Chondrocyte (in vitro differentiated cells): Measurements from ENCODE around the gene MYO9B. TPM values are rescaled to one million over a fixed set of nuclear protein-coding genes. Genes with fewer than 3 reads are reported as not detected.

ENCODE experiments used
- DNase-seq: peaks from one replicate; pipeline ENCODE4 v3.0.0; 2021; ENCODE audit warnings: mixed read lengths, low spot score
- H3K27ac Mint-ChIP-seq: one replicate; pipeline ENCODE4 v1.8.0; 2021; ENCODE audit warnings: mild to moderate bottlenecking, moderate library complexity, mixed read lengths; ENCODE audit not compliant: unreplicated experiment
- H3K27me3 Mint-ChIP-seq: 2 replicates; pipeline ENCODE4 v1.8.0; 2021; ENCODE audit warnings: low read depth, mixed read lengths
- H3K36me3 Mint-ChIP-seq: 2 replicates; pipeline ENCODE4 v1.8.0; 2021; ENCODE audit warnings: low read depth, mixed read lengths
- H3K4me1 Mint-ChIP-seq: 2 replicates; pipeline ENCODE4 v1.8.0; 2021; ENCODE audit warnings: low read depth, mild to moderate bottlenecking, mixed read lengths
- H3K4me3 Mint-ChIP-seq: one replicate; pipeline ENCODE4 v1.8.0; 2021; ENCODE audit warnings: mild to moderate bottlenecking, moderate library complexity, mixed read lengths; ENCODE audit not compliant: unreplicated experiment
- H3K9me3 Mint-ChIP-seq: 2 replicates; pipeline ENCODE4 v1.8.0; 2021; ENCODE audit warnings: low read depth, mixed read lengths
- CTCF ChIP-seq: fragments of 200-600 bp; sonication (generic); IDR thresholded peaks from 2 replicates; pipeline ENCODE4 v1.5.0; 2021; ENCODE audit warnings: antibody characterized with exemption, mild to moderate bottlenecking, moderate library complexity
- total RNA-seq: library from RNA; stranded (reverse); gene quantifications from 3 replicates; pipeline ENCODE4 v1.2.1, GENCODE V29; 2021

The MYO9B gene
- total RNA-seq, 1 donor from 2014 or later, result 94.6 TPM

- peaks cover 57% of the 10 kb centered on the region for H3K4me1 Mint-ChIP-seq
- no peak for DNase-seq
- no peaks in the 10 kb centered on the region for H3K36me3 Mint-ChIP-seq
- peak overlapping the region; percentile 71 for H3K4me3 Mint-ChIP-seq
- no peaks in the 10 kb centered on the region for H3K9me3 Mint-ChIP-seq
- H3K27ac Mint-ChIP-seq, result peak overlapping the region; percentile 97
- H3K27me3 Mint-ChIP-seq, result no peaks in the 10 kb centered on the region
- TF ChIP-seq CTCF, result peak; percentile 81
Measured at GRCh38 chr19:17079710-17080439, 4.3 kb downstream of the MYO9B start.

GRCh38 chr19:17080440-17080801 is 4.8 kb downstream of the MYO9B start:
- Mint-ChIP-seq H3K36me3 (no peaks in the 10 kb centered on the region), H3K27me3 (no peaks in the 10 kb centered on the region), H3K4me3 (peak overlapping the region; percentile 71), H3K27ac (peak overlapping the region; percentile 97), H3K4me1 (peaks cover 57% of the 10 kb centered on the region), H3K9me3 (no peaks in the 10 kb centered on the region)
- peak; percentile 44 for TF ChIP-seq CTCF
- DNase-seq, result no peak

GRCh38 chr19:17081672-17082630 is 6.4 kb downstream of the MYO9B start:
- H3K27ac Mint-ChIP-seq, result peak overlapping the region; percentile 78
- DNase-seq, result no peak

DNA sequence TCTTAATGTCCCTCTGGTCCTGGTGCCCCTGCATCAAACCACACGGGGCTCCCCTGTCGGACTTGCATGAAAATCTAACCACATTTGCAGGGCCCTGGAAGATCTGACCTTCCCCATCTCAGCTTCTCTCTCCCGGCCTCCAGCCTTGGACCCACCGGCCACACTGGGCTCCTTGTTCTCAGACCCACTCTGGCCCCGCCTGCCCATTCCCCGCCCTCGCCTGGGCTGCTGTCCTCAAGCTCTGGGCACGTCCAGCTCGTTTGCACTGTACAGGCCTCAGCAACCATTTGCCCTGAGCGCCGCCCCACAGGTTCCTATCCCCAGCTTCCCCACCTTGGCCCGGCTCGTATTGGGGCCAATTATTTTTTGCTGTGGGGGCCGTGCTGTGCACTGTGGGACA is 10.5 kb downstream of the MYO9B start:
- no peak for DNase-seq
- no peak overlapping the region for H3K4me3 Mint-ChIP-seq
- H3K27me3 Mint-ChIP-seq, result no peaks in the 10 kb centered on the region
- H3K9me3 Mint-ChIP-seq, result no peaks in the 10 kb centered on the region
- peaks cover 2% of the 10 kb centered on the region for H3K36me3 Mint-ChIP-seq
- H3K4me1 Mint-ChIP-seq, result peaks cover 55% of the 10 kb centered on the region
- H3K27ac Mint-ChIP-seq, result peak overlapping the region; percentile 12
- no peak for TF ChIP-seq CTCF

More at GRCh38 chr19:17081672-17082630, 6.4 kb downstream of the MYO9B start:
- no peak for TF ChIP-seq CTCF
- H3K9me3 Mint-ChIP-seq, result no peaks in the 10 kb centered on the region
- H3K4me3 Mint-ChIP-seq, result no peak overlapping the region
- H3K36me3 Mint-ChIP-seq, result peaks cover 2% of the 10 kb centered on the region
- peaks cover 56% of the 10 kb centered on the region for H3K4me1 Mint-ChIP-seq
- no peaks in the 10 kb centered on the region for H3K27me3 Mint-ChIP-seq

- no peak for TF ChIP-seq CTCF
- peaks cover 52% of the 10 kb centered on the region for H3K4me1 Mint-ChIP-seq
- no peak for DNase-seq
- H3K36me3 Mint-ChIP-seq, result peaks cover 2% of the 10 kb centered on the region
- peak overlapping the region; percentile 13 for H3K27ac Mint-ChIP-seq
- H3K4me3 Mint-ChIP-seq, result no peak overlapping the region
- H3K9me3 Mint-ChIP-seq, result no peaks in the 10 kb centered on the region
- no peaks in the 10 kb centered on the region for H3K27me3 Mint-ChIP-seq
Measured at GRCh38 chr19:17086834-17087233, 11.3 kb downstream of the MYO9B start.
